SH-SY5Y (cell line): ENCODE measurements around the gene SPATA31D4.

Experiments
- GATA2 ChIP-seq: IDR thresholded peaks from 2 replicates; pipeline ENCODE4 v1.6.1; 2011; ENCODE audit warnings: mild to moderate bottlenecking, low read depth, low read length
- GATA3 ChIP-seq: IDR thresholded peaks from 2 replicates; pipeline ENCODE4 v1.6.1; 2011; ENCODE audit warnings: low read depth, mild to moderate bottlenecking, low read length, moderate library complexity

- no peak for TF ChIP-seq GATA2
- TF ChIP-seq GATA3, result no peak
Measured at GRCh38 chr9:81968026-81968425, 39.8 kb downstream of the SPATA31D4 start.
